OCI-LY7 (cell line): ENCODE results near the gene MVB12B. TPM values are rescaled to one million over a fixed set of nuclear protein-coding genes. Genes with fewer than 3 reads are reported as not detected.

Experiments
- BruUV-seq: library from RNA; stranded (reverse); fragments of 400-500 nt; replicated peaks from 2 replicates; lab custom pipeline; 2021; lab: Mats Ljungman, UMichigan
- CTCF ChIA-PET: fragments of 300-600 bp; sonication (Branson Sonifier 250); formaldehyde crosslinking; loops from one replicate; lab custom pipeline; 2022; ENCODE audit warnings: antibody characterized with exemption; ENCODE audit not compliant: unreplicated experiment; lab: Charles Lee
- POLR2A ChIA-PET: fragments of 300-600 bp; sonication (Branson Sonifier 250); formaldehyde crosslinking; loops from one replicate; lab custom pipeline; 2022; ENCODE audit warnings: antibody characterized with exemption; lab: Charles Lee
- DNase-seq: peaks from one replicate; pipeline ENCODE4 v3.0.0-alpha.2; 2015; ENCODE audit warnings: low spot score
- H2AFZ ChIP-seq: fragments of 200-600 bp; sonication (generic), shearing (Covaris generic); 2 replicates; pipeline ENCODE4 v1.6.1; 2014; ENCODE audit warnings: mild to moderate bottlenecking, antibody characterized with exemption, low read length, moderate library complexity
- H3K27ac ChIP-seq: fragments of 200-600 bp; sonication (generic); 2 replicates; pipeline ENCODE4 v1.5.1; 2014; ENCODE audit warnings: mixed run types, low read depth, mild to moderate bottlenecking, moderate library complexity, low read length, inconsistent platforms; ENCODE audit not compliant: poor library complexity, severe bottlenecking
- H3K36me3 ChIP-seq: fragments of 200-600 bp; sonication (generic); 2 replicates; pipeline ENCODE4 v1.6.1; 2014; ENCODE audit warnings: mild to moderate bottlenecking, antibody characterized with exemption, low read length, moderate library complexity, mixed read lengths; ENCODE audit not compliant: insufficient read depth
- H3K4me1 ChIP-seq: fragments of 200-600 bp; sonication (generic); 2 replicates; pipeline ENCODE4 v1.5.1; 2014; ENCODE audit warnings: mild to moderate bottlenecking, low read length; ENCODE audit not compliant: insufficient read depth, poor library complexity, severe bottlenecking
- H3K4me2 ChIP-seq: fragments of 200-600 bp; sonication (generic); 2 replicates; pipeline ENCODE4 v1.6.1; 2014; ENCODE audit warnings: mild to moderate bottlenecking, low read length
- H3K4me3 ChIP-seq: fragments of 200-600 bp; sonication (generic); 2 replicates; pipeline ENCODE4 v1.5.1; 2014; ENCODE audit warnings: mild to moderate bottlenecking, low read depth, low read length; ENCODE audit not compliant: poor library complexity, severe bottlenecking
- H3K79me2 ChIP-seq: fragments of 200-600 bp; sonication (generic); 2 replicates; pipeline ENCODE4 v1.6.1; 2016; ENCODE audit warnings: low read depth, mild to moderate bottlenecking, low read length, moderate library complexity, mixed read lengths; ENCODE audit not compliant: insufficient read depth
- H3K9me2 ChIP-seq: fragments of 200-600 bp; sonication (generic); 2 replicates; pipeline ENCODE4 v1.6.1; 2016; ENCODE audit warnings: mild to moderate bottlenecking, low read length, mixed read lengths; ENCODE audit not compliant: insufficient read depth
- H3K9me3 ChIP-seq: fragments of 200-600 bp; sonication (generic); 2 replicates; pipeline ENCODE4 v1.6.1; 2014; ENCODE audit warnings: mild to moderate bottlenecking, mixed run types, low read length, mixed read lengths
- H4K20me1 ChIP-seq: fragments of 200-600 bp; sonication (generic); 2 replicates; pipeline ENCODE4 v1.6.1; 2014; ENCODE audit warnings: mild to moderate bottlenecking, antibody characterized with exemption, low read length, moderate library complexity, mixed read lengths; ENCODE audit not compliant: insufficient read depth
- CTCF ChIP-seq: fragments of 200-600 bp; sonication (generic); conservative IDR thresholded peaks from 2 replicates; pipeline ENCODE4 v1.5.1; 2014; ENCODE audit warnings: mild to moderate bottlenecking, antibody characterized with exemption, low read length, moderate library complexity, mixed read lengths
- EZH2phosphoT487 ChIP-seq: fragments of 200-600 bp; sonication (generic); IDR thresholded peaks from 2 replicates; pipeline ENCODE4 v1.6.1; 2018; ENCODE audit warnings: low read depth, borderline replicate concordance, mild to moderate bottlenecking, mixed run types, antibody characterized with exemption, low read length, moderate library complexity, mixed read lengths
- intact Hi-C: fragments of 100-400 bp; cut with micrococcal nuclease; formaldehyde crosslinking; loops from one replicate; pipeline ENCODE4 v1.10.0; 2022; ENCODE audit not compliant: unreplicated experiment
- total RNA-seq, 2 experiments: library from RNA; depleted of rRNA in 1 of 2; stranded (reverse); fragments of >200 nt in 1 of 2; shearing (Covaris generic) in 1 of 2; gene quantifications; 2 replicates each; pipeline ENCODE4 v1.2.3, GENCODE V29; 2014 to 2022

MVB12B gene
- total RNA-seq, 2 experiments from 2014 or later = 1.3 TPM; not detected in 1

- TF ChIP-seq EZH2phosphoT487 (no peak), CTCF (no peak)
- no peak overlapping the region for H2AFZ ChIP-seq
- BruUV-seq = no TSS peak
- H3K79me2 ChIP-seq = no peaks in the 10 kb centered on the region
- no peaks in the 10 kb centered on the region for H3K9me3 ChIP-seq
- H3K36me3 ChIP-seq = no peaks in the 10 kb centered on the region
- H3K9me2 ChIP-seq = no peaks in the 10 kb centered on the region
- CTCF ChIA-PET = no interaction called here
- DNase-seq = no peak
- H3K27ac ChIP-seq = no peak overlapping the region
- H3K4me2 ChIP-seq = no peak overlapping the region
- intact Hi-C loops = no loop called here
- H4K20me1 ChIP-seq = no peaks in the 10 kb centered on the region
- no peak overlapping the region for H3K4me3 ChIP-seq
- no peaks in the 10 kb centered on the region for H3K4me1 ChIP-seq
- POLR2A ChIA-PET = interaction anchor here (0.5 to 0.7 kb wide), 3 partner anchors 41 to 688 kb away, joined by 3 to 5 read pairs (median 4); no protein-coding TSS in a partner anchor
Measured at GRCh38 chr9:126435105-126435504, 108.5 kb downstream of the MVB12B start.

DNA sequence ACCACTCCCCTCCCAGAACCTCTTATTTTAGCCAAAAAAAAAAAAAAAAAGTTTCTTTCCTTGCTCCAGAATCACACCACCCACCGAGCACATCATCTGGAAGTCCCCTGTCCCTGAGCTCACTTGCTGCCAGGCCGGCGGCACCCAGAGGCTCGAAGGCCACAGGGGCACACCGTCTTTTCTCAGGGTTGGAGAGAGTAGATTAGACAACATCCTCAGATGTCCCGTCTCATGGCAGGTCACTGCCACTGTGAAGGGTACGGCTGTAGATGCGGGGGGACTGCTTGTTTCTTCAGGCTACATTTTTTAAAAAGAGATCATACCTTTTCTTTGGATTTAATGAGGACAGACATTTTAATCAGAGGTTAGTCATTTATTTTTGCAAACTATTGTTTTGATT lies 109.0 kb downstream of the MVB12B start:
- H3K4me2 ChIP-seq = no peak overlapping the region
- no TSS peak for BruUV-seq
- no peak overlapping the region for H3K4me3 ChIP-seq
- no peaks in the 10 kb centered on the region for H3K4me1 ChIP-seq
- no peaks in the 10 kb centered on the region for H3K79me2 ChIP-seq
- H4K20me1 ChIP-seq = no peaks in the 10 kb centered on the region
- H3K36me3 ChIP-seq = no peaks in the 10 kb centered on the region
- ChIA-PET POLR2A (interaction anchor here (0.7 kb wide), 2 partner anchors 381 to 688 kb away, joined by 3 to 5 read pairs; no protein-coding TSS in a partner anchor), CTCF (no interaction called here)
- no peak for TF ChIP-seq CTCF
- TF ChIP-seq EZH2phosphoT487 = no peak
- no peaks in the 10 kb centered on the region for H3K9me3 ChIP-seq
- no peak overlapping the region for H3K27ac ChIP-seq
- DNase-seq = no peak
- intact Hi-C loops = no loop called here
- H3K9me2 ChIP-seq = no peaks in the 10 kb centered on the region
- no peak overlapping the region for H2AFZ ChIP-seq

DNA sequence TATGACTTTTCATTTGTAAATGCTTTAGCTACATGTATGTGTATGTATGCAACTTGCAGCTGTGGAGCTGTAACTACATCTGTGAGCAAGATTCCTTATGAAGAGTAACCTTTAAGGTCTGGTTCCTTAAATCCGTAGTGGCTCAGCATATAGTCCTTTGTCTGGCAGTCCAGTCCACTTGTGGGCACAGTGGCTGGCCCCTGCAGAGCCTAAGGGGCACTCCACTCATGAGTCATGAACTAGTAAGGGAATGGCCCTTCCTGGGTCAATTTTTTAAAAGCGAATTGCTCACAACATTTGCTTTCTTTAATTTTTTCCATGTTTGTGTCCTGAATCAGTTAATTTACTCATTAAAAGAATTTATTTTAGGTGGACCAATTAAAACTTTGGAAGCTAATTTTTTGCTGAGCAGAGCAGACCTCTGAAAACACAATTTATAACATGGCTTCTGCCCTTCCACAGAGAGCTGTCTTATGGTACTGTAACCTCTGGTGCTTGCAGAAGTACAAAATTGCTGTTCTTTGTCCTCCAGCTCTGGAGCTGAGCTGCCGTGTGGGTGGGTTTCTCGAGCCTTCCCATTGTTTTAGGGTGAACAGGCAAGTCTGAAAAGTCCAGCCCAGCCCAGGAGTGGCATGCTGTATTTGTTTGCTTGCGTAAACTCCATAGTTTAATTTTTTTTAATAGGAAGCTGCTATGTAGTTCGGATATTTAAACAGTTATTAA lies 110.1 kb downstream of the MVB12B start:
- Histone ChIP-seq H3K27ac (no peak overlapping the region), H4K20me1 (no peaks in the 10 kb centered on the region), H3K4me3 (no peak overlapping the region), H3K4me1 (no peaks in the 10 kb centered on the region), H2AFZ (no peak overlapping the region), H3K9me3 (no peaks in the 10 kb centered on the region), H3K4me2 (no peak overlapping the region), H3K79me2 (no peaks in the 10 kb centered on the region), H3K9me2 (no peaks in the 10 kb centered on the region), H3K36me3 (no peaks in the 10 kb centered on the region)
- no peak for DNase-seq
- no TSS peak for BruUV-seq
- intact Hi-C loops = no loop called here
- ChIA-PET POLR2A (no interaction called here), CTCF (no interaction called here)
- TF ChIP-seq EZH2phosphoT487 (no peak), CTCF (no peak)
